ENCODE measurements around the gene NAPG.

The NAPG gene

GRCh38 chr18:10511236-10511635 is 14.6 kb upstream of the NAPG start:
- no peak for DNase-seq (ENCODE audit: low read depth)

GRCh38 chr18:10514082-10514481 is 11.7 kb upstream of the NAPG start:
- no peak for DNase-seq (ENCODE audit: low read depth)
- no peak for TF ChIP-seq CTCF (conservative IDR thresholded peaks at IDR 0.05; ENCODE audit: low read depth, low read length)
- H3K4me3 ChIP-seq (ENCODE audit: low read depth, low read length), result no peak overlapping the region

More at GRCh38 chr18:10511236-10511635, 14.6 kb upstream of the NAPG start:
- H3K4me3 ChIP-seq (ENCODE audit: low read depth, low read length), result no peak overlapping the region
- TF ChIP-seq CTCF (conservative IDR thresholded peaks at IDR 0.05; ENCODE audit: low read depth, low read length), result no peak

GRCh38 chr18:10514601-10515000 is 11.2 kb upstream of the NAPG start:
- DNase-seq (ENCODE audit: low read depth), result no peak
- TF ChIP-seq CTCF (conservative IDR thresholded peaks at IDR 0.05; ENCODE audit: low read depth, low read length), result no peak
- no peak overlapping the region for H3K4me3 ChIP-seq (ENCODE audit: low read depth, low read length)

- TF ChIP-seq CTCF (conservative IDR thresholded peaks at IDR 0.05; ENCODE audit: low read depth, low read length), result no peak
- DNase-seq (ENCODE audit: low read depth), result no peak
- H3K4me3 ChIP-seq (ENCODE audit: low read depth, low read length), result no peak overlapping the region
Measured at GRCh38 chr18:10515456-10515855, 10.4 kb upstream of the NAPG start.

- H3K4me3 ChIP-seq (ENCODE audit: low read depth, low read length), result no peak overlapping the region
- no peak for DNase-seq (ENCODE audit: low read depth)
- no peak for TF ChIP-seq CTCF (conservative IDR thresholded peaks at IDR 0.05; ENCODE audit: low read depth, low read length)
Measured at GRCh38 chr18:10516078-10516477, 9.7 kb upstream of the NAPG start.

- TF ChIP-seq CTCF (conservative IDR thresholded peaks at IDR 0.05; ENCODE audit: low read depth, low read length), result peak; percentile 50
- no peak overlapping the region for H3K4me3 ChIP-seq (ENCODE audit: low read depth, low read length)
- DNase-seq (ENCODE audit: low read depth), result peak; percentile 55
Measured at GRCh38 chr18:10518595-10519255, 7.1 kb upstream of the NAPG start.

- no peak overlapping the region for H3K4me3 ChIP-seq (ENCODE audit: low read depth, low read length)
- TF ChIP-seq CTCF (conservative IDR thresholded peaks at IDR 0.05; ENCODE audit: low read depth, low read length), result no peak
- no peak for DNase-seq (ENCODE audit: low read depth)
Measured at GRCh38 chr18:10519366-10519765, 6.5 kb upstream of the NAPG start.

Data from choroid plexus epithelial cell (primary cell).